ENCODE data around the gene HSPE1. TPM values are rescaled to one million over a fixed set of nuclear protein-coding genes. Genes with fewer than 3 reads are reported as not detected.

The HSPE1 gene
- polyA plus RNA-seq, 2 of the 4 experiments (the other 2 are of a cell fraction) = 468 to 1,198 TPM

GRCh38 chr2:197504512-197504911 is 4.3 kb downstream of the HSPE1 start:
- no peaks in the 10 kb centered on the region for H3K9me3 ChIP-seq
- ATAC-seq = no peak
- ChIA-PET CTCF (interaction anchor here (1.5 kb wide), 1 partner anchor 9 kb away, joined by 6 read pairs; no protein-coding TSS in a partner anchor), POLR2A (no interaction called here)
- DNase-seq (ENCODE audit: low read depth in 1 of 2, low spot score in 1 of 2) = no peak
- H3K4me1 ChIP-seq = peaks cover 18% of the 10 kb centered on the region; the same call in 2 of the 3 replicates
- WGBS (ENCODE audit: missing lambda C conversion rate) = 88% methylated on average over 6 of the region's 6 CpGs
- no peak overlapping the region for H3K4me2 ChIP-seq
- no peak for TF ChIP-seq TP53 (CRISPR knock-in tag; IDR thresholded peaks at IDR 0.05)
- TF ChIP-seq PBX3 (IDR thresholded peaks at IDR 0.05) = no peak
- no peak for TF ChIP-seq MAZ (IDR thresholded peaks at IDR 0.05; ENCODE audit: borderline replicate concordance, low read depth, low read length)
- no peak for TF ChIP-seq ZFP36 (IDR thresholded peaks at IDR 0.05; ENCODE audit: borderline replicate concordance, partially characterized antibody)
- TF ChIP-seq HEYL (CRISPR knock-in tag; IDR thresholded peaks at IDR 0.05) = no peak
- no peak for TF ChIP-seq E2F6 (IDR thresholded peaks at IDR 0.05; ENCODE audit: borderline replicate concordance, low read depth)
- TF ChIP-seq CHD2 (IDR thresholded peaks at IDR 0.05; ENCODE audit: low read length, partially characterized antibody) = no peak
- TF ChIP-seq ATOH8 (CRISPR knock-in tag; IDR thresholded peaks at IDR 0.05; ENCODE audit: low read depth) = no peak
- TF ChIP-seq USF2 (IDR thresholded peaks at IDR 0.05) = no peak
- no peak for TF ChIP-seq HMGXB4 (CRISPR knock-in tag; IDR thresholded peaks at IDR 0.05; ENCODE audit: borderline replicate concordance)
- no peak for TF ChIP-seq FOXS1 (CRISPR knock-in tag; IDR thresholded peaks at IDR 0.05)
- TF ChIP-seq FOSL2 (IDR thresholded peaks at IDR 0.05) = no peak
- no peak for TF ChIP-seq FOSL2 (CRISPR knock-in tag; IDR thresholded peaks at IDR 0.05)
- TF ChIP-seq REST (IDR thresholded peaks at IDR 0.05) = no peak
- TF ChIP-seq ELK1 (IDR thresholded peaks at IDR 0.05; ENCODE audit: low read depth, low read length) = no peak
- no peak for TF ChIP-seq ZSCAN20 (CRISPR knock-in tag; IDR thresholded peaks at IDR 0.05)
- no peak overlapping the region for H3K27ac ChIP-seq
- no peak for FAIRE-seq
- no peak overlapping the region for H3K4me3 ChIP-seq

Data from A549 (cell line).